ENCODE results near the gene PPIL6. TPM values are rescaled to one million over a fixed set of nuclear protein-coding genes. Genes with fewer than 3 reads are reported as not detected.

The PPIL6 gene
- 1 to 10 TPM in 2 of 3 donors, under 1 TPM in 1; 0.34 to 3.0 (median 1.2) TPM for polyA plus RNA-seq

GRCh38 chr6:109440331-109441068, at the start of gene PPIL6, which contains the start of gene SMPD2:
PPIL6 (minus strand) TSS chr6:109440628; CDS start chr6:109440590, 38 bp downstream.
SMPD2 (plus strand) TSS chr6:109440724; CDS start chr6:109441122, 398 bp downstream.
- H3K27ac ChIP-seq (ENCODE audit: low read depth, low read length): peak within 1 kb of the TSS; percentile 5
- WGBS, 3 donors: 0% methylated on average over 50 to 102 of the region's 102 CpGs

GRCh38 chr6:109488001-109488400, 47.6 kb upstream of the PPIL6 start:
- no peak overlapping the region for H3K27ac ChIP-seq (ENCODE audit: low read depth, low read length)

- H3K27ac ChIP-seq (ENCODE audit: low read depth, low read length): no peak overlapping the region
- 86 to 94% (median 88%) methylated on average over 1 of the region's 1 CpG for WGBS, 3 donors
Observed at GRCh38 chr6:109486068-109486467, 45.6 kb upstream of the PPIL6 start.

GRCh38 chr6:109485266-109485935, 45.0 kb upstream of the PPIL6 start:
- 77 to 82% (median 80%) methylated on average over 3 of the region's 3 CpGs for WGBS, 3 donors

GRCh38 chr6:109484122-109484521, 43.7 kb upstream of the PPIL6 start:
- no peak overlapping the region for H3K27ac ChIP-seq (ENCODE audit: low read depth, low read length)
- 46 to 57% (median 47%) methylated on average over 3 of the region's 3 CpGs for WGBS, 3 donors

More at GRCh38 chr6:109485266-109485935, 45.0 kb upstream of the PPIL6 start:
- H3K27ac ChIP-seq (ENCODE audit: low read depth, low read length): no peak overlapping the region

- no peak overlapping the region for H3K27ac ChIP-seq (ENCODE audit: low read depth, low read length)
- WGBS, 3 donors: 0 to 2% (median 1%) methylated on average over 6 of the region's 6 CpGs
Observed at GRCh38 chr6:109483735-109484057, 43.3 kb upstream of the PPIL6 start.

GRCh38 chr6:109482905-109483734, 42.7 kb upstream of the PPIL6 start, which contains the start of gene ZBTB24:
ZBTB24 (minus strand) TSS chr6:109483219; CDS start chr6:109482026, 1,193 bp downstream.
- H3K27ac ChIP-seq (ENCODE audit: low read depth, low read length): no peak within 1 kb of the TSS
- 1% methylated on average over 48 to 94 of the region's 97 CpGs for WGBS, 3 donors

- WGBS, 3 donors: 94 to 97% (median 96%) methylated on average over 7 of the region's 7 CpGs
- no peak overlapping the region for H3K27ac ChIP-seq (ENCODE audit: low read depth, low read length)
Observed at GRCh38 chr6:109480993-109481480, 40.6 kb upstream of the PPIL6 start.

GRCh38 chr6:109478841-109479624, 38.6 kb upstream of the PPIL6 start:
- 88 to 93% (median 89%) methylated on average over 5 of the region's 5 CpGs for WGBS, 3 donors
- no peak overlapping the region for H3K27ac ChIP-seq (ENCODE audit: low read depth, low read length)

- H3K27ac ChIP-seq (ENCODE audit: low read depth, low read length): no peak overlapping the region
Observed at GRCh38 chr6:109478222-109478805, 37.9 kb upstream of the PPIL6 start.

GRCh38 chr6:109477725-109478124, 37.3 kb upstream of the PPIL6 start:
- WGBS, 3 donors: 55 to 83% (median 74%) methylated on average over 2 of the region's 2 CpGs
- H3K27ac ChIP-seq (ENCODE audit: low read depth, low read length): no peak overlapping the region

More at GRCh38 chr6:109478222-109478805, 37.9 kb upstream of the PPIL6 start:
- 79 to 92% (median 79%) methylated on average over 9 of the region's 9 CpGs for WGBS, 3 donors

- no peak overlapping the region for H3K27ac ChIP-seq (ENCODE audit: low read depth, low read length)
- WGBS, 3 donors: 98 to 100% (median 99%) methylated on average over 2 of the region's 2 CpGs
Observed at GRCh38 chr6:109477184-109477583, 36.8 kb upstream of the PPIL6 start.

GRCh38 chr6:109475625-109476024, 35.2 kb upstream of the PPIL6 start:
- no peak overlapping the region for H3K27ac ChIP-seq (ENCODE audit: low read depth, low read length)
- 61 to 93% (median 90%) methylated on average over 2 of the region's 2 CpGs for WGBS, 3 donors

- WGBS, 3 donors: 82 to 91% (median 83%) methylated on average over 4 of the region's 4 CpGs
- no peak overlapping the region for H3K27ac ChIP-seq (ENCODE audit: low read depth, low read length)
Observed at GRCh38 chr6:109474995-109475394, 34.6 kb upstream of the PPIL6 start.

- 85 to 96% (median 95%) methylated on average over 3 of the region's 3 CpGs for WGBS, 3 donors
- H3K27ac ChIP-seq (ENCODE audit: low read depth, low read length): no peak overlapping the region
Observed at GRCh38 chr6:109473120-109473519, 32.7 kb upstream of the PPIL6 start.

GRCh38 chr6:109472132-109472995, 31.9 kb upstream of the PPIL6 start:
- WGBS, 3 donors: 93 to 95% (median 94%) methylated on average over 9 of the region's 9 CpGs
- H3K27ac ChIP-seq (ENCODE audit: low read depth, low read length): no peak overlapping the region

Data from adipose tissue (tissue), 3 donors.